HG03066 (cell line): Measurements from ENCODE around the gene ENTPD8.

Experiments
- ATAC-seq: cut with Tn5 transposase; IDR thresholded peaks from one replicate; pipeline ENCODE4 v1.9.1; 2021; ENCODE audit warnings: low read depth; ENCODE audit not compliant: unreplicated experiment

The ENTPD8 gene, protein sequence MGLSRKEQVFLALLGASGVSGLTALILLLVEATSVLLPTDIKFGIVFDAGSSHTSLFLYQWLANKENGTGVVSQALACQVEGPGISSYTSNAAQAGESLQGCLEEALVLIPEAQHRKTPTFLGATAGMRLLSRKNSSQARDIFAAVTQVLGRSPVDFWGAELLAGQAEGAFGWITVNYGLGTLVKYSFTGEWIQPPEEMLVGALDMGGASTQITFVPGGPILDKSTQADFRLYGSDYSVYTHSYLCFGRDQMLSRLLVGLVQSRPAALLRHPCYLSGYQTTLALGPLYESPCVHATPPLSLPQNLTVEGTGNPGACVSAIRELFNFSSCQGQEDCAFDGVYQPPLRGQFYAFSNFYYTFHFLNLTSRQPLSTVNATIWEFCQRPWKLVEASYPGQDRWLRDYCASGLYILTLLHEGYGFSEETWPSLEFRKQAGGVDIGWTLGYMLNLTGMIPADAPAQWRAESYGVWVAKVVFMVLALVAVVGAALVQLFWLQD

GRCh38 chr9:137441289-137441934 is at the start of gene ENTPD8:
Gene ENTPD8, minus strand, starts transcription at chr9:137441357. Its CDS starts 3,072 bp downstream, at chr9:137438285.
- no peak for ATAC-seq

GRCh38 chr9:137490532-137491186 is 49.5 kb upstream of the ENTPD8 start:
- no peak for ATAC-seq

GRCh38 chr9:137488906-137489305 is 47.7 kb upstream of the ENTPD8 start:
- no peak for ATAC-seq

DNA sequence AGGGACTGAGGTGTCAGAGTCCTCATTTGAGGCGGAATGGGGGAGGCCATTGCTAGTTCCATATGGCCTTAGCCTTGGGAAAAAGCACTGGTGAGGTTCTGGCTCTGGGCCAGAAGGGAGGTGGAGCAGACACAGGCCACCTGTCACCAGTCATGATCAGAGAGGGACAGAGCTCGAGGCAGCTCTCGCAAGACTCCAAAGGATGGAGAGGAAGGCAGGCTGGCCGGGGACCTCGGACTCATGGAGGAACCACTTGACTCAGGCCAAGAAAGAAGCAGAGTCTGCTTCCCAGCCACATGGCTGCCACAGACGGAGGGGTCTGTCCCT is 47.1 kb upstream of the ENTPD8 start:
- ATAC-seq: no peak

GRCh38 chr9:137487454-137488326 is 46.5 kb upstream of the ENTPD8 start:
- ATAC-seq: no peak

GRCh38 chr9:137486545-137487453 is 45.6 kb upstream of the ENTPD8 start:
- ATAC-seq: no peak

DNA sequence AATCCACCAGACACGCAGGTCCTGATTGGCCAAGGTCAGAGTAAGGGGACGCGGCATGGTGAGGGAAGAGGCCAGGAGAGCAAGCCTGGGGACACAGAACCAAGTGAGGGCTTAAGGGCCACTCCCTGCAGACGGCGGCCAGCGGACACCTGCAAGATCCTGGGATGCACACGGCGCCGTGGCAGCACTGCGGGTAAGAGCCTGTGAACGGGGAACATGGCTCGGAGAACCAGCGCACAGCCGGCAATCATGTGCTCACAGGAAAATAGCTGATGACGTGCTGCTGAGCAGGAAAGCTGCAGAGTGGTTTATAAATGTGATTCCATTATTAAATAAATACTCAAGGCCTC is 45.0 kb upstream of the ENTPD8 start:
- ATAC-seq: no peak

GRCh38 chr9:137485343-137486140 is 44.4 kb upstream of the ENTPD8 start:
- no peak for ATAC-seq

DNA sequence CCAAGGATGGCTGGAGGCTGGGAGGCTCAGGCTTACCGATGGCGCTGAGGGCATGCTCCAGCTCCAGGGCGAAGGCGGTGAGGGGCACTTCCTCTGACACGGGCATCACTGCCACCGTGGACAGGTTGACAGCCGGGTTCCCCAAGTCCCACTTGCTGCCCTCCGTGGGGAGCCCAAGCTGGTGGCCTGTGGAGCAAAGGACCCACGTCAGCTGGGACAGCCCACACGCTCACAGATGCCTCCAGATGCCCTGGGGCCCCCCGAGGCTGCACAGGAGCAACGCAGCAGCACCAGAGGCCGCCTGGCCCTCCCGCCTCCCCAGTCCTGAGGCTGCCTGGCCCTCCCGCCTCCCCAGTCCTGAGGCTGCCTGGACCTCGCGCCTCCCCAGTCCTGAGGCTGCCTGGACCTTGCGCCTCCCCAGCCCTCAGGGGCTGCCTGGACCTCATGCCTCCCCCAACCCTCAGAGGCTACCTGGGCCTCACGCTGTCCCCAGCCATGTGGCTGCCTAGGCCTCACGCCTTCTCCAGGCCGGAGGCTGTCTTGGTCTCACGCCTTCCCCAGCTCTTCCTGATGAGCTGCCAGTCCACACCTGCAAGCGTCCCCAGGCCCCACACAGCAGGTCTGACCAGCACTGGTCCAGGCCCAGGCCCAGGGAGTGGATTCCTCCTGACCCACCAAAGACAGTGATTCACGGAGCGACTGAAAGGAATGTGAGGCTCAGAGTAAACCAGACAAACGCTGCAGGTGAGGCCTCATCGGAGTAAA is 43.6 kb upstream of the ENTPD8 start:
- ATAC-seq: no peak

DNA sequence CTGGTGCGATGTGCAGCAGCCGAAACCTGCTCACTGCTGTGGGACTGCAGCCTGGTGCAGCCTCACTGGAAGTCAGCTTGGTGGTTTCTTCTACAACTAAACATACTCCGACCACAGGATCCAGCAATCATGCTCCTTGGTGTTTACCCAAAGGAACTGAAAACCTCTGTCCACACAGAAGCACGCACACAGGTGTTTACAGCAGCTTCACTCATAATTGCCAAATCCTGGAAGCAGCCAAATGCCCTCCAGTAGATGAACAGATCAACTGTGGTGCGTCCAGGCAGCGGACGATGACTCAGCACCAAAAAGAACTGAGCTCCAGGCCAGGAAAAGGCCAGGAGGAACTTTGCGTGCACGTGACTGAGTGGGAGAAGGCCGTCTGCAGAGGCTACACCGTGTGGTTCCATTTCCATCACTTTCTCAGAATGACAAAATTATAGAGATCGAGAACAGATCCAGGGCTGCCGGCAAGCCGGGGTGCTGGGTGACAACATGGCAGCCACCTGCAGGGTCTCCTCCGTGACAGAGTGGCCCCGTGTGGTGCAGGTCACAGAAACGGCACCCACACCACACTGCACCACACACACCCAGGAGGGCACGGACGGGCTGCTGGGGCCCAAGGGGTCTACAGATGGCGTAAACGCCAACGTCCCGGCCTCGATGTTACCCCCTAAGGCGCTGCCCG is 41.1 kb upstream of the ENTPD8 start:
- ATAC-seq: no peak

- no peak for ATAC-seq
These were observed 39.8 kb upstream of the ENTPD8 start for GRCh38 chr9:137480686-137481683.

GRCh38 chr9:137479892-137480685 is 38.9 kb upstream of the ENTPD8 start:
- no peak for ATAC-seq

- no peak for ATAC-seq
These were observed 38.1 kb upstream of the ENTPD8 start for GRCh38 chr9:137478962-137479861.

DNA sequence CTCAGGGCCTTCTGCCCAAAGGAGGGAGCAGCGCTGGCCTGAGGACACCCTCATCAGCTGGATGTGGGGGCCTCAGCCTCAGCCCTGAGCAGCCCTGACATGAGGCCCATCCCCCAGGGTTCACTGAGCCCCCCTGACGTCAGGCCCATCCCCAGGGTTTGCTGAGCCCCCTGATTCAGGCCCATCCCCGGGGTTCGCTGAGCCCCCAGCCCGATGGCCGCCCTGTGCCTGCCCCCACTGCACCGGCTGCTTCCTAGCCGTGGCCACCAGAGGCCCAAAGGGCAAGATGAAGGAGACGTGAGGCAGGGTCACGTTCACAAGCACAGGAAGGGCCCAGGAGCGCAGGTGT is 37.4 kb upstream of the ENTPD8 start:
- no peak for ATAC-seq
